Umbilical cord (tissue), 2 donors: Measurements from ENCODE around the gene TMEM217. TPM values are rescaled to one million over a fixed set of nuclear protein-coding genes. Genes with fewer than 3 reads are reported as not detected.

Experiments used
- DNase-seq: peaks from one replicate; pipeline ENCODE4 v3.0.0-alpha.2; 2015; ENCODE audit warnings: low spot score
- total RNA-seq: library from RNA; depleted of rRNA; stranded (reverse); fragments of >200 nt; gene quantifications from one replicate; pipeline ENCODE4 v1.2.3, GENCODE V29; 2014; ENCODE audit warnings: low replicate concordance; ENCODE audit not compliant: insufficient read depth

TMEM217 gene
- total RNA-seq, 1 donor from 2014 or later = 3.4 TPM

DNA sequence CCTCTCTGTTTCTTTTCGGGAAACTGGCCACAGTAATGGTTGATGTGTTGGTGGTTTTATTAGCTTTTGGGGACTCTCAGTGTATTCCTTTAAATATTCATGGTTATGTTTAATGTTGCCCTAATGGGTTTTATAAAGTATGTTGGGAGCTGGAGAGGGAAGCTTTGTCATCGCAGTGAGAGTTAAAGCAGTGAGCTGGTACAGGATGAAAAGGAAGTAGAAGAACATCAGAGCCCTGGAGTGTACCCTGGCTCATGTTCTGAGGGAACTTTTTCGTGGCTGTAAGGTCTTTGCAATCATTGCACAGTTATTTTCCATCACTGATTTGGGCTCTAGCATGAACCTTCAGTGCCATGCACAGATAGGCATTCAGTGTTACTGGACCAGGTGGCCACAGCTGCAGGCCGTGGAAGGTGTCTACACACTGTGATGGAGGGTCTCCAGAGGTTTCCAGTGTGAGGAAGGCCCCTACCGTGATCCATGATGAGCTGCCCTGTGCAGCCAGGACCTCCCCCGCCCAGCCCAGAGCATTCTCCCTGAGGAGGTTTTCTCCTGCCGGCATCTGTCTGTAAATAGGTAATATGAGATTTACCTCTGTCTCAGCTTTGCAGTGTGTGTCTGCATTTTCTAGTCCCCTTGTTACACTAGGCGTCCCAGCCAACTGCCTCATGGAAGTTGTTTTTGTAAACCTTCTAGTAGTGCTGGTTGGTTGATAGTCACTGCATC is 22.4 kb upstream of the TMEM217 start:
- no peak for DNase-seq

DNA sequence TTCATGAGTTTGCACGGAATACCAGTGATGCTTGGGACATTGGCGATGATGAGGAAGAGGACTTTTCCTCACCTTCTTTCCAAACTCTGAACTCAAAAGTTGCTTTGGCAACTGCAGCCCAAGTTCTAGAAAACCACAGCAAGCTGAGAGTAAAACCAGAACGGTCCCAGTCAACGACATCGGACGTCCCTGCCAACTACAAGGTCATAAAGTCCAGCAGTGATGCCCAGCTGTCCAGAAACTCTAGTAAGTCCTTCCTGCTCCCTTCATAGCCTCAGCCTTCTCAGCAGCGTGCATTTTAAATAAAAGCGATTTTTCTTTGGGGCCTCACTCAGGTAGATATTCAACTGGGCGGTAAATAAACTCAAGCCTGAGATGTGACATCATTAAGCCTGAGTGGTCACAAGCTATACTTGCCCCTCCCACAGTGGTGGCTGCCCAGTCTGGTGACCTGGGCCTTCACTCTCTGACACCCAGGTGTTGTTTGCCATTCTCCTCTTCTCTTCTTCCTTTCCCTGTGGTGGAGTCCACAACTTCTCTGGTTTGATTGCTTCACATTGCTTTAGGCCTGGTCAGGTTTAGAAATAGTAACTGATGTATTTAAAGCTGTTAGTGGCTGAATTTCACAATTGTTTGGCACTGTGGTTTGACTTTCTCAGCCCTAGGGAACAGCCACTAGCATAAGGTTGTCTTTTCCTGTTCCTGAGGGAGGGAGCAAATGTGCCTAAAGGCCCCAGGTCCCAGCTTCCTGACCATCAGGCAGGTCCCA is 21.6 kb upstream of the TMEM217 start:
- no peak for DNase-seq

DNA sequence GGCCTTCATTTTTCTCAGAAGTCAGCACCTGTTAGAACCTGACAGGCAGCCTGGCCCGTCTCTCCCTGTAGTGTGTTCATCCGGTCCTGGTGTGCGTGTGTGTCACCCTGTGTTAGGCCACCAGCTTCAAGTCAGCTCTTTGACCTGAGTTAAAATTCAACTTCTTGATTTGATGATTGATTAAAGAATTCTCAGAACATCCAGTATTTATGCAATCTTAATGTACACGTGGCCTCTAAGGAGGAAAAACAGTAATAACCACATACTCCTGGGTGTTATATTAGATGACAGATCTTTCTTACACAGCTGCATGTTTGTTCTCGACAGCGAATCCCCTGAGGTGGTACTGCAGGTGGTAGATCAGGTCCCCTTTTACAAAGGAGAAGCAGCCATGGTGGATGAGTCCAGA is 19.1 kb upstream of the TMEM217 start:
- DNase-seq = no peak

- DNase-seq = no peak
These were observed 17.4 kb upstream of the TMEM217 start for GRCh38 chr6:37275350-37275749.

GRCh38 chr6:37273690-37274089 is 15.7 kb upstream of the TMEM217 start:
- DNase-seq = no peak

DNA sequence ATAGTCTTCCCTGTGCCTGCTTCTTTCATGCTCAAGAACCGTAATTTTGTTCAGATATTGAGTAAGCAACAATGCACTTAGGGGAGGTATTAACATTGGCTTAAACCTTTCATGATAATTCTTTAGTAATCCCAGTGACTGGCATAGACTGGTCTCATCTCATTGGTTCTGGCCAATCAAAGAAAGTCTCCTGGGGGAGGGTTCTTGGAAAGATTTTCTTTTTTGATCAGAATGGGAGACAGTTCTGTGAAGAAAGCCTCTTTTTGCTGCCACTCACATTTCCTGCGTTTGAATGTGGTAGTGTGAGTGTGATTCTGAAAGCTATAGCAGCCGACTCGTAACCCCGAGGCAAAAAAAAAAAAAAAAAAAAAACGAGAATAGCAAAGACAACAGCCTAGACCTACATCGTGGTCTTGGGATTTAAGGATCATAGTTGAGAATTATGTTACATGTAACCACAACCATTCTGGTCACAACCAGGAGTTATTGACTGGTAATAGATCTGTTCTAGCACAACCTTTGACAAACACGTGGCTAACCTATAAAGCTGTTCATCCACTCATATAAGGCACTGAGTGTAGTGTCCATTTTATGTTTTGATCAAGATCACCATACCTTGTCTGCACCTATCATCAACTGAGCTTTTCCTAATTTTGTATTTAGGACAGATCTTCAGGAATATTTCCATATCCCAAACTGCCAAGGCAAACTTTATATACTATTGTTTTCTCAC is 15.1 kb upstream of the TMEM217 start:
- no peak for DNase-seq

DNA sequence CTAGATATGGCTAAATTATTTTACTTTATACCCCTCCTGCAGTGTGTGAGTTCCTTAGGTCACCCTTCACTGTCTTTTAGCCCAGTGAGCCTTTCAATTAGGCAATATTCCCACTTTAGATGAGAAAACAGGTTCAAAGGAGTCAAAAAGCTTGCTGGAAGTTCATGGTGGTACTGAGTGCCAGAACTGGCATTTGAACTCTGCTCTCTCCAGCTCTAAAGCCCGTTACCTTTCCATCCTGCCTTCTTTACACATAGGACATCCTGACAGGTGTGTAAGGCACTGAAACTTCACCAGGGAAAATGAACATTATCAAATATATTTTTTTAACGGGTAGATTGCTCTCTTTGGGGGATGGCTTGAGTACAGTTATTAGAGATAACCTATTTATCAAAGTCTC is 11.2 kb upstream of the TMEM217 start:
- no peak for DNase-seq

DNA sequence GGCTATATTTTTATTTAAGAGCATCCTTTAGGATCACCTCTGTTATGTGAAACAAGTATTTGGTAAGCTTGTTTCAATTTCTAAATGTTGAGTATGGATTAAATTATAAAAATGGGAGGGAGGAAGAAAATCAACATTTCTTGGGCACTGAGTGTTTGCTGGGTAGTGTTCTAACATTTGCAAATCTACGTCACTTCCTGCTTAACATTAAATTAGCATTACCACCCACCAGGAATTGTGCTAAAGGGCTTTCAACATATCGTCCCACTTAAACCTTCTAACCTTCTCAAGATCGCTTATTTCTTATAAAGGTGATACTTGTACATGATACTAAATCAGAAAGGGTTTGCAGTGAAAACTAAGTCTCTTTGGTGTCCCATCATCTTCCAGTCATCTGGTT is 7.9 kb upstream of the TMEM217 start:
- DNase-seq = no peak

DNA sequence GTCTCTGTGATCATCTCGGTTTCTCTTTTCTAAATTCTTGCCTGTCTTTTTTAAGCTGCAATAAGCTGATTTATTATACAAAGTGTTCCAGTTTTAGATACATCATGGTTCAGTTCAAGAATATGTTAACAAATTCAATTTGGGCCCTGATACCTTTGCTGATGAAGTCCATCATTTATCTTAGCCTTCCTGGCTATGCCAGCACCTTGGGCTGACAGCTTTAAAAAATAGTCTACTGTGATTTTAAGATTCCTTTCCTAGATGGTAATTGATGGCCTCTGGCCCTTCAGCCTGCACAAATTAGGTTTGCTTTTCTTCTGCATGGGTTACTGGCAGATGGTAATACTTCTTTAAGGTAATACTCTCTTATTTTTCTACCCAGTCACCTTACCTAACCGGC is 7.1 kb upstream of the TMEM217 start:
- no peak for DNase-seq

- no peak for DNase-seq
These were observed 4.6 kb upstream of the TMEM217 start for GRCh38 chr6:37262446-37263026.

- no peak for DNase-seq
These were observed 3.3 kb upstream of the TMEM217 start for GRCh38 chr6:37261198-37261597.

DNA sequence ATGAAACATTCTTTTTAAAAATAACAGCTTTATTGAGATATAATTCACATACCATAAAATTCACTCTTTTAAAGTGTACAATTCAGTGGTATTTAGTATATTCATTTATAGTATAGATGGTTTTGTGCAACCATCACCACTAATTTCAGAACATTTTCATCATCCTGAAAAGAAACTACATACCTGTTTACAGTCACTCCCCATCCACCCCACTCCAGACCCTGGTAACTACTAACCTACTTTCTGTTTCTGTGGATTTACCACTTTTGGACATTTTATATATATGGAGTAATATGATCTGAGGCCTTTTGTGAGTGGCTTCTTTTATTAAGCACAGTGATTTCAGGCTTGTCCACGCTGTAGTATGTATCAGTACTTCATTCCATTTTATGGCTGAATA is 2.5 kb upstream of the TMEM217 start:
- no peak for DNase-seq

DNA sequence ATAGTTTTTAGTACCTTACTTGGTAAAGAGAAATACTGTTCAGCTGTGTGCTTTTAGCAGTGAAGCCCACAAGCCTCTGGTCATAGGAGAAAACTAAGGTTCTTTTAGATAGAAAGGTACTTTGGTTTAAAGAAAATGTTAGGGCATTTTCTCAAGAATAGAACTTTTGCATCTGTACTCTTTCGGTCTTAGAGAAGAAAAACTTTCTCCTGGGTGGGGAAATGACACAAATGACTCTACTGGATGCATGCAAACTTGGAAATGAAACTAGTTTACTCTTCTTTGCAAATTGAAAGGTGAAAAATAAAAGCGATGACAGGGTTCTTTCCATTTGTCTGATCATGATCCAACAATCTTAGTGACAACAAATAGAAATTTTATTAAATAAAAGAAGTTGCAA is 2.1 kb upstream of the TMEM217 start:
- DNase-seq = no peak

DNA sequence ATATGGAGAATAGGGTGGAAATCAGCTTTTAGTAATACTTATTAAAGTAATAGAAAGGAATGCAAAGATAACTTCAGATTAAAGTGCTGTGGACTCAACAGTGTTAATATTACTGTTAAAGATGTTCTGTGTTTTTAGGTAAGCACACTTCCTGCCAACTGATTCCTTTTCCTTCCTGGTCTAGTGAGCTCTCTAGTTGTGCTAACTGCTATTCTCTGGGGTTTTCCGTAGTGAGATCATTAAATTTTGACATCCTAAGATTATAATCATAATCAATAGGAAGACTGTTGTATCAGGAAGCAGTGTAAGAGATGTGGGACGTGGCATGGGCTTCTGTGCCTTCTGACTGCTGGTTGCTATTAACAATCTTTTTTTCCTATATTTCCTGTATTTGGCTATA is 1.2 kb upstream of the TMEM217 start:
- DNase-seq = no peak

DNA sequence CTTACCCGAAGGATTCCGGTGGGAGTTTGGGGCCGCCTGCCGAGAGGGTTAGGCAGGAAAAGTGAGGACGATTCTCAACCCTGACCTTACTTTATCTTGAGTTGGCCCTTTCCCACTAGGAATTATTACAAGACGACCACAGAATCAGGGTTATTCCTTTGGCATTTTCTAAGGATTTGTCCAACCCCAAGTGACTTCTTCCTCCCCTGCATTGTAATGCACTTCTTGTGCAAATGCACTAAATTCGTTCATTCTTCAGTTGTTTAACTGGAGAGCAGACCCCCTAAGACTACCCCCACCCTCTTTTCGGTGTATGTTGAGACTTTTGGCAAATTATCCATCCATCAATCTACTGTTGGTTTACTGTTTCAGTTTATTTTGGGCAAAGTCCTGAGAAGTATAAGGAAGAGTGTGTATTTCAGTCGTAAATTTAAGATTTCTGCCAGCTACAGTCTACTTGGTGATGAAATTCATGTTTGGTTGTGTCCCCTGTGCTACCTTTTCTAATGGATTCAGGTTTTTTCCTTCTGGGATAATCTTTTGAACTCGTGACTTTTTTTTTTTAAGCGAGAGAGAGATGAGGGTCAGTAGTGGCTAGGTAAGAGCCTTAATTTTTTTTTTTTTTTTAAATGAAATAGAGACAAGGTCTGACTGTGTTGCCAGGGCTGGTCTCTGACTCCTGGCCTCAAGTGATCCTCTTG is 611 bp upstream of the TMEM217 start:
- DNase-seq = no peak

DNA sequence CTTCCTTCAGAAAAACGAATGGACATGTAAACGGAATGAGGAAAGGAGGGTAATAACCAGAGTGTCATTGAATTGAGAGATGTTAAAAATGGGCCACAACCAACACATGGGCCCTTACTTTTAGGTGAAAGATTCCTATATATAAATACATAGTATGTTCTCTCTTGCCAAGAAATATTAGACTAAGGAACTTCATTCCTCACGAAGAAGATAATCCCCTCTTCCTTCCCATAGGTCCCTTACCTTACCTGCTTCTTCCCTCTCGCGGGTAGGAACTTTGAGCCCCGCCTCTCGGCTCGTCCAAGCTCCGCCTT is 667 bp downstream of the TMEM217 start:
- DNase-seq = no peak

DNA sequence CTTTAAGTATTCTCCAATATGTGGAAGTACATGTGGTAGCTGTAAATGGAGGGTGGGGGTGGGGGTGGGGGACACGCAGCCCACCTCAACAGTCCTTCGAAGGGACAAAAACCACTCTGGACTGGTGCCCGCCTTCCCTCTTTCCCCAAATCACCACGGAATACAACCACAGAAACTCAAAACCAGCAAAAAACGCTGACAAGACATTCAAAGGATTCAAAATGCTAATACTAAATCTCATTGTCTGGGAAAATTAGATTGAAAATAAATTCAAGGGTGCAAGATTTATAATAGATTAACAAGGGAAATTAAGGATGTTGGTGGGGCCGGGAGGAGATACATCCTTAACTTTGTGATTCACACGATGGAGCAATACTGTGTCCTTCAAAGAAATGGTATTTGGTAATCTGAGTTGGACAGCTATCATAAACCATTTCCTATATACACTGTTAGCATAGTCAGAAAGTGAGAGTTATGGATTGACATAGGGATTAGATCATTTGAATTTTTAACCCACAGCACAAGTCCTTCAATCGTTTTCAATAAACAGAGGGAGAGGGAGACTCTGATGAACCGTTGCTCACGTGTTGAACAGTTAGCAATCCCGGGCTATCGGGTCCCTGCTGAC is 1.1 kb downstream of the TMEM217 start:
- no peak for DNase-seq

- no peak for DNase-seq
These were observed 3.1 kb downstream of the TMEM217 start for GRCh38 chr6:37254881-37255280.

DNA sequence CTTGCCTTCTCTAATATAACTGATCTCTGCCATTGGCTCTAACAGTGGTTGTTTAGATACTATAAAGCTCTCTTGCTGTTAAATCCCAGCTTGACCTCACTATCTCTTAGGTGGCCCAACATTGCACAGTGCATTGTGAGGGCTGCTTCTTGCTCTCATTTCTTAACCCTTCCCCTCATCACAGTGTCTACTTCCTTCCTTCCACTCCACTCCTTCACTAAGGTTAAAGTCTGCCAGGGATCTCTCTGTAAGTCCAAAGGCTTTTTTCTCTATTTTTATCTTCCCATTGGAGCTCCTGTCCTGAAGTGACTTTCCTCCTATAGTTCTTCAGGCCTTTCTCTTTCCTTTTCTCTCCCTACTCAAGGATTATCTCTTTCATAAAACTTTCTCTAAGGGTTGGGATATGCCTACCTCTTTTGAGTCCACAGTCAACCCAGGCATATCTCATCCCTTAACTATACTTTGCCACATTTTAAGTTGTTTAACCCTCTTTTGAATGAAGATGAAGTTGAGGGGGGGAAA is 4.4 kb downstream of the TMEM217 start:
- DNase-seq = no peak

GRCh38 chr6:37251211-37251780 is 6.6 kb downstream of the TMEM217 start:
- no peak for DNase-seq
